K562 (cell line): ENCODE data around the gene SLC2A13. TPM values are rescaled to one million over a fixed set of nuclear protein-coding genes. Genes with fewer than 3 reads are reported as not detected.
"Not testable (repeated sequence)": the region's sequence is repeated elsewhere in the genome, so short reads cannot be mapped to it uniquely, and the experiment has no call there.

Experiments used
- ATAC-seq: fragments of 200-7000 bp; cut with Tn5 transposase; 3 replicates; pipeline ENCODE4 v1.9.1; 2020; ENCODE audit warnings: moderate library complexity
- BruUV-seq: library from RNA; stranded (reverse); fragments of 400-500 nt; replicated peaks from 2 replicates; lab custom pipeline; 2021; lab: Mats Ljungman, UMichigan
- CTCF ChIA-PET: fragments of 300-600 bp; formaldehyde crosslinking; extraction: SDS; loops from one replicate; lab custom pipeline; 2021; ENCODE audit warnings: low intra/inter-chr PET ratio; lab: Yijun Ruan, JAX
- POLR2A ChIA-PET: fragments of 300-600, 350-650 bp; sonication (Branson Sonifier 250); formaldehyde crosslinking; extraction: SDS; loops from one replicate; lab custom pipeline; 2021; ENCODE audit warnings: antibody characterized with exemption, inconsistent platforms; lab: Yijun Ruan, JAX
- DNase-seq, 4 experiments: peaks; one replicate each; pipeline versions ENCODE4 v3.0.0 to v3.0.0-alpha.2; 2011 to 2018; ENCODE audit warnings: low spot score in 3 of 4, mixed read lengths in 3 of 4; ENCODE audit errors: extremely low read depth in 1 of 4
- FAIRE-seq: peaks from 2 replicates; lab custom pipeline; 2011; peaks lifted over from hg19 to GRCh38; lab: Jason Lieb, UNC
- H2AFZ ChIP-seq: 2 replicates; pipeline ENCODE4 v1.6.0; 2011; ENCODE audit warnings: low read depth, low read length, control low read depth, inconsistent platforms
- H3K27ac ChIP-seq: fragments of 200-600 bp; 3 replicates; pipeline ENCODE4 v1.8.0; 2011; ENCODE audit warnings: low read depth, mild to moderate bottlenecking, control low read depth, inconsistent platforms, low read length, moderate library complexity, mixed read lengths; ENCODE audit errors: extremely low read depth
- H3K27me3 ChIP-seq, 2 experiments: fragments of 300-600 bp in 1 of 2; 2 replicates in 1 of 2; 3 replicates in 1 of 2; pipeline versions ENCODE4 v1.6.0 to v1.8.0; 2011; ENCODE audit warnings: inconsistent platforms in 2 of 2, low read length in 2 of 2, mild to moderate bottlenecking in 1 of 2, mixed read lengths in 1 of 2, moderate library complexity in 1 of 2; ENCODE audit not compliant: control insufficient read depth in 2 of 2, insufficient read depth in 2 of 2
- H3K36me3 ChIP-seq: fragments of 300-600 bp; 3 replicates; pipeline ENCODE4 v1.8.0; 2011; ENCODE audit warnings: mild to moderate bottlenecking, low read length, inconsistent platforms; ENCODE audit not compliant: control insufficient read depth, insufficient read depth
- H3K4me1 ChIP-seq, 2 experiments: fragments of 200-600 bp in 1 of 2; replicated peaks in 1 of 2; 2 replicates in 1 of 2; 3 replicates in 1 of 2; pipeline versions ENCODE4 v1.5.1 to v1.8.0; 2011; ENCODE audit warnings: inconsistent platforms in 2 of 2, low read length in 2 of 2, mild to moderate bottlenecking in 1 of 2, mixed read lengths in 1 of 2, moderate library complexity in 1 of 2; ENCODE audit not compliant: control insufficient read depth in 2 of 2, insufficient read depth in 2 of 2
- H3K4me2 ChIP-seq: 2 replicates; pipeline ENCODE4 v1.6.1; 2011; ENCODE audit warnings: low read length, control low read depth, inconsistent platforms, mixed read lengths; ENCODE audit not compliant: insufficient read depth
- H3K4me3 ChIP-seq: fragments of 200-600 bp; sonication (generic), shearing (Covaris generic); 2 replicates; pipeline ENCODE4 v1.5.1; 2016; ENCODE audit warnings: control low read depth, inconsistent platforms
- H3K79me2 ChIP-seq: fragments of 200-600 bp; 3 replicates; pipeline ENCODE4 v1.8.0; 2011; ENCODE audit warnings: low read length, inconsistent platforms; ENCODE audit not compliant: control insufficient read depth, insufficient read depth
- H3K9ac ChIP-seq, 2 experiments: 2 replicates each; pipeline versions ENCODE4 v1.6.0 to v1.6.1; 2011; ENCODE audit warnings: low read depth in 2 of 2, low read length in 2 of 2, control low read depth in 1 of 2, inconsistent platforms in 1 of 2, mild to moderate bottlenecking in 1 of 2, mixed read lengths in 1 of 2; ENCODE audit not compliant: insufficient read depth in 1 of 2
- H3K9me1 ChIP-seq: one replicate; pipeline ENCODE4 v1.6.0; 2011; ENCODE audit warnings: inconsistent platforms, mild to moderate bottlenecking, low read length, moderate library complexity; ENCODE audit not compliant: control insufficient read depth, insufficient read depth
- H3K9me3 ChIP-seq: replicated peaks from 2 replicates; pipeline ENCODE4 v1.5.1; 2011; ENCODE audit warnings: low read depth, low read length, inconsistent platforms; ENCODE audit not compliant: control insufficient read depth, insufficient read depth
- H4K20me1 ChIP-seq: replicated peaks from 2 replicates; pipeline ENCODE4 v1.6.1; 2011; ENCODE audit warnings: low read length, inconsistent platforms, mixed read lengths; ENCODE audit not compliant: control insufficient read depth, insufficient read depth
- HCFC1 ChIP-seq: IDR thresholded peaks from 2 replicates; pipeline ENCODE4 v1.6.1; 2012; ENCODE audit warnings: low read depth, low read length, improper control_type of control experiment
- PATZ1 ChIP-seq: fragments of 250-450 bp; sonication (Bioruptor Pico); IDR thresholded peaks from 2 replicates; pipeline ENCODE4 v1.5.0; 2020; ENCODE audit warnings: mild to moderate bottlenecking, borderline replicate concordance
- WGBS: fragments of 100-300 bp; shearing (Covaris generic); methylation state at CpG from one replicate; pipeline ENCODE4 v1.1.6; 2016; ENCODE audit warnings: low coverage, mixed read lengths; ENCODE audit not compliant: insufficient coverage; ENCODE audit errors: missing lambda C conversion rate; 5-methylcytosine and 5-hydroxymethylcytosine counted together
- in situ Hi-C: fragments of 300-500 bp; cut with MboI; formaldehyde crosslinking; loops from 4 replicates; pipeline ENCODE4 v1.15.0; 2018; ENCODE audit warnings: inconsistent platforms, mixed read lengths
- intact Hi-C: fragments of 100-400 bp; cut with micrococcal nuclease; formaldehyde crosslinking; loops from 2 replicates; pipeline ENCODE4 v1.14.2; 2022
- polyA plus RNA-seq, 8 experiments: library from polyadenylated mRNA; depleted of rRNA in 4 of 8; stranded (reverse) in 5 of 8; unstranded in 3 of 8; fragments of >200 nt; fragmentation: Nextera tagmentation in 2 of 8; fragmentation: Illumina TruSeq in 1 of 8; extraction: Ambion mirVana in 2 of 8; extraction: Trizol in 1 of 8; gene quantifications; 2 replicates each; pipeline versions ENCODE4 v1.2.1 to v1.2.3, GENCODE V29; 2011 to 2014; ENCODE audit warnings: inconsistent platforms in 1 of 8, missing spikeins in 1 of 8
- total RNA-seq, 7 experiments: library from RNA; depleted of rRNA in 6 of 7; stranded (reverse); fragments of >200 nt in 6 of 7; fragmentation: Illumina TruSeq in 2 of 7; extraction: Trizol in 2 of 7; gene quantifications; 2 replicates each; pipeline versions ENCODE4 v1.2.1 to v1.2.3, GENCODE V29; 2011 to 2021; ENCODE audit warnings: low replicate concordance in 1 of 7

The SLC2A13 gene
- total and polyA plus RNA-seq, 9 of the 15 experiments (the other 6 are each of a cell fraction or from before 2014, with no cell fraction given) = 1.7 to 12.4 (median 9.0) TPM

GRCh38 chr12:39788239-39788638, 317.6 kb downstream of the SLC2A13 start (continued):
- TF ChIP-seq PATZ1 (CRISPR knock-in tag) (no peak), HCFC1 (no peak)

- 54% methylated on average over 2 of the region's 2 CpGs for WGBS
- H3K9me3 ChIP-seq, H3K4me1 ChIP-seq, FAIRE-seq, DNase-seq, H3K9ac ChIP-seq, H3K36me3 ChIP-seq, H3K9me1 ChIP-seq, H3K27me3 ChIP-seq, H3K27ac ChIP-seq, H2AFZ ChIP-seq, POLR2A ChIA-PET, intact Hi-C loops, H3K4me2 ChIP-seq, H3K79me2 ChIP-seq, BruUV-seq, H4K20me1 ChIP-seq, in situ Hi-C loops, ATAC-seq, CTCF ChIA-PET, H3K4me3 ChIP-seq: not testable (repeated sequence)
Measured at GRCh38 chr12:39785814-39786213, 320.1 kb downstream of the SLC2A13 start.
